GM18861 (cell line): Measurements from ENCODE around the gene SHISA6.

Experiments
- ATAC-seq: cut with Tn5 transposase; IDR thresholded peaks from one replicate; pipeline ENCODE4 v1.9.1; 2021; ENCODE audit not compliant: unreplicated experiment

The SHISA6 gene

GRCh38 chr17:11340803-11341202 is 99.8 kb downstream of the SHISA6 start:
- no peak for ATAC-seq

GRCh38 chr17:11342138-11342537 is 101.1 kb downstream of the SHISA6 start:
- ATAC-seq: no peak

GRCh38 chr17:11349106-11349505 is 108.1 kb downstream of the SHISA6 start:
- no peak for ATAC-seq

- no peak for ATAC-seq
Measured at GRCh38 chr17:11351479-11351878, 110.5 kb downstream of the SHISA6 start.

- no peak for ATAC-seq
Measured at GRCh38 chr17:11353601-11354000, 112.6 kb downstream of the SHISA6 start.

- no peak for ATAC-seq
Measured at GRCh38 chr17:11356371-11356770, 115.4 kb downstream of the SHISA6 start.

GRCh38 chr17:11363565-11364117 is 122.6 kb downstream of the SHISA6 start:
- no peak for ATAC-seq

GRCh38 chr17:11366272-11366850 is 125.3 kb downstream of the SHISA6 start:
- ATAC-seq: no peak

- ATAC-seq: no peak
Measured at GRCh38 chr17:11369575-11369974, 128.6 kb downstream of the SHISA6 start.

GRCh38 chr17:11372692-11373091 is 131.7 kb downstream of the SHISA6 start:
- ATAC-seq: no peak

GRCh38 chr17:11378506-11378905 is 137.5 kb downstream of the SHISA6 start:
- ATAC-seq: no peak

GRCh38 chr17:11380761-11381160 is 139.7 kb downstream of the SHISA6 start:
- no peak for ATAC-seq

- ATAC-seq: no peak
Measured at GRCh38 chr17:11383157-11383556, 142.1 kb downstream of the SHISA6 start.

GRCh38 chr17:11384131-11384530 is 143.1 kb downstream of the SHISA6 start:
- no peak for ATAC-seq

GRCh38 chr17:11387610-11388009 is 146.6 kb downstream of the SHISA6 start:
- ATAC-seq: no peak

- no peak for ATAC-seq
Measured at GRCh38 chr17:11388054-11388453, 147.0 kb downstream of the SHISA6 start.

- ATAC-seq: no peak
Measured at GRCh38 chr17:11389583-11389982, 148.6 kb downstream of the SHISA6 start.

GRCh38 chr17:11391134-11391533 is 150.1 kb downstream of the SHISA6 start:
- no peak for ATAC-seq

- no peak for ATAC-seq
Measured at GRCh38 chr17:11404431-11405276, 163.6 kb downstream of the SHISA6 start.

GRCh38 chr17:11406716-11407115 is 165.7 kb downstream of the SHISA6 start:
- no peak for ATAC-seq

- no peak for ATAC-seq
Measured at GRCh38 chr17:11412654-11413053, 171.6 kb downstream of the SHISA6 start.

- no peak for ATAC-seq
Measured at GRCh38 chr17:11418342-11418741, 177.3 kb downstream of the SHISA6 start.
